NCI-H1930 (cell line): ENCODE measurements around the gene PAQR9.

Experiments
- DNase-seq, 2 experiments: peaks; one replicate each; lab custom pipeline; 2025; lab: John Stamatoyannopoulos, UW

PAQR9 gene

DNA sequence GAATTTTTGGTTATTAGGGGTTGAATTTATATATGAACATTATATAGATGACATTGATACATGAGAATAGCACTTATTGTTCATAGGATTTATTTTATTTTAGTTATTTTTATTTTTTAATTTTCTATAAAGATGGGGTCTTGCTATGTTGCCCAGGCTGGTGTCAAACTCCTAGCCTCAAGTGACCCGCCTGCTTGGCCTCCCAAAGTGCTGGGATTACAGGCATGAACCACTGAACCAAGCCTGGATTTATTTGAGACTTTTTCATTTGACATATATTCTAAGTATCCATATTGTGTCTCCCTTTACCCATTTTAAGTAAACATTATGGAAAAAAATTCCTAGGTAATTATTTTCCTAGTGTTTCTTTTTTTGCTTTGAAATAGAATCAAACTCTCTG, 12.5 kb downstream of the PAQR9 start:
- no peak for DNase-seq

DNA sequence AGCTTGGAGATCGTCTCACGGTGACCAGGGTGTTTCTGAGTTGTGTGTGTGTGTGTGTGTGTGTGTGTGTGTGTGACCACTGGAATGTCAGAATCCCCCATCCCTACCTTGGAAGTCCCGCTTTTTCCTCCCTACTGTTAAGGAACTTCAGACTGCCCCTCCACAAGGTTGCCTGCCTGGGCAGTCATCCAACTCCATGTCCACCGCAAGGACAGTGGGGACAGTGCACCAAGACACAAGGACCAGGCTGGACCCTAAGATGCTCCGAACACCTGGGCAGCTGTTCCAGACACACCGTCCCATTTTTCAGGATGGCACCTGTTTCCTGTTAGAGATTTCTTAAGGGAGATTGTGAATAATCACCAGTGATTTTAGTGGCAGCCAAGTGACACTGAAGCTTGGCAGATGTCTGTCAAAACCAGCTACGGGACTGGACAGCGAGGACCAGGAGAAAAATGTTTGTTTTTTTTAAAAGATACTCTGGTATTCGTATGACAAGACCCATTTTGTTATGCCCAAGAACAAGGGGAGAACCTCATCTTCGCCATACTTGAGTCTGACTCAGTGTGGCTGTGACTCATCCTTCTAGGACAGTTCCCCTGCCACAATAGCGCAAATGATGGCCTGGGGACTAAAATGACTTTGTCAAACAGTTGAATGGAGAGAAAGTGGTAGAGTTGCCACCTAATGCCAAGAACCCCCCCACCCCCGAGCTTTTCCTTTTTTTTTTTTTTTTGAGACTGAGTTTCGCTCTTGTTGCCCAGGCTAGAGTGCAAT, 15.5 kb downstream of the PAQR9 start:
- no peak for DNase-seq

- no peak for DNase-seq
Observed at GRCh38 chr3:142947352-142947751, 16.1 kb downstream of the PAQR9 start.

- DNase-seq, result no peak
Observed at GRCh38 chr3:142946861-142947260, 16.6 kb downstream of the PAQR9 start.

- no peak for DNase-seq
Observed at GRCh38 chr3:142945023-142945422, 18.5 kb downstream of the PAQR9 start.

DNA sequence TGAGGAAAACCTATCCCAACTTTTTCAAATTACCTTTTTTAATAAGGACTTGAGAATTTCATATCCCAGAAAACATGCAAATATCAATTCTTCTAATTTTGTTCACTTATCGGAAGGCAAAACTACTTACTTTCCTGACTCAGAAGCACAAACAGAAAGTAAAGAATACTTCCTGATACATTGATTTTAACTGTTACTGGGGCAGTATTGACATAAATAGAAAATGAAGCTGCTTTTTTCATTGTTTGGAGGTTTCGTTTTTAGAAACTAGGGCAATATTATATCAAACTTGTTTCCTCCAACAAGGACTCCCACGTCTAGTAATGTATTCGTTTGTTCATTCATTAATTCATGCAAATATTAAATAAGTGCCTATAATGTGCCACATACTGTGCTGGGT, 19.1 kb downstream of the PAQR9 start:
- DNase-seq, result no peak

DNA sequence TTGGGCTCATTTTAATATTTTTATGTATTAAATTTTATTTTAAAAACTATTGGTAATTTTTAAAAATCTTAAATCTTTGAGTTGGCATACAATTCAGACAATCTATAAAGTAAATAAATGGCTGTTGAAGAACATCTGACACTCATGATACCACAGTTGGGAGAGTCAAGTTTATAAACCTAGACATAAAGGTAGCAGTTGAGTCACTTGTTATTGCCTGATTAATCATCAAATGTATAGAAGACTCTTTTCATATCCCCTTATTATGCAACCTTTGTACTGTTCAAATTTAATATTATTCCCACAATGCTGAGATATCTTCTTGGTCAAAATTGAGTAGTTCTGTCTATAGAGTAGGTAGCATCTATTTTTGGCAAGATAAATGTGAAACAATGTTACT, 19.6 kb downstream of the PAQR9 start:
- no peak for DNase-seq

GRCh38 chr3:142943349-142943748, 20.1 kb downstream of the PAQR9 start:
- no peak for DNase-seq

- no peak for DNase-seq
Observed at GRCh38 chr3:142941373-142942123, 21.9 kb downstream of the PAQR9 start.

GRCh38 chr3:142940472-142940871, 23.0 kb downstream of the PAQR9 start:
- DNase-seq, result no peak

DNA sequence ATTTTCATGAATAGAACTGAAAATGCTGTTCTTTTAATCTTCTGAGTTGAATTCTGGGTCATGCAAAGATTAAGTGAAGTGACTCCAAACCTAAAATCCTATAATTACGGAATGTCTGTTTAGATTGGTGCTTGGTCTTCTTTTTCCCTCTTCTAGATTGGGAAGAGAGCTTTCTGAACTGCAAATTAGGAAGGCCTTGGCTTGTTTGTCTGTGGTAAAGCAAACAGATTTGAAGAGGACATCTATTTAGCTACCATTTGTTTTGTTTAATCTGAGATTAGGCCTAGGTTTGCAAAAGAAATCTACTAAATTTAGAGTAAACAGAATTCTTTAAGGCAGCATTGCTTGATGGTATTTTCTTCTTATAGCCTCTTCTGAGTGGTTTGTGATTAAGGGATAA, 23.5 kb downstream of the PAQR9 start:
- peak; percentile 7 to 36 for DNase-seq

DNA sequence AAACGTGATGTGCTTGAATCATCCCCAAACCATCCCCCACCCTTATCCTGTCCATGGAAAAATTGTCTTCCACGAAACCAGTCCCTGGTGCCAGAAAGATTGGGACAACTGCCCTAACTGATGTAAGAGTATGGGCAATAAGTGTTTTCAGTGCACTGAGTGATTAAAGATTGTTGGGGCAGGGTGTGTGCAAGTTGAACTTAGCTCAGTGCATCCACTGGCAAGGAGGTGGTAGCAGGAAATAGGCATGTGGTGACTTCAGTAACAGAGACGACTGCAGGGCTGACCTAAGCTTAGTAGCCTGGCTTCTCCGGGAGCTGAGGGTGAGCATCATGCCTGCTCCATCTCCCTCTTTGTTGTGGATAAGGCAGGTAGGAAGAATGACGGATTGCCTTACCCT, 27.5 kb downstream of the PAQR9 start:
- DNase-seq, result no peak

DNA sequence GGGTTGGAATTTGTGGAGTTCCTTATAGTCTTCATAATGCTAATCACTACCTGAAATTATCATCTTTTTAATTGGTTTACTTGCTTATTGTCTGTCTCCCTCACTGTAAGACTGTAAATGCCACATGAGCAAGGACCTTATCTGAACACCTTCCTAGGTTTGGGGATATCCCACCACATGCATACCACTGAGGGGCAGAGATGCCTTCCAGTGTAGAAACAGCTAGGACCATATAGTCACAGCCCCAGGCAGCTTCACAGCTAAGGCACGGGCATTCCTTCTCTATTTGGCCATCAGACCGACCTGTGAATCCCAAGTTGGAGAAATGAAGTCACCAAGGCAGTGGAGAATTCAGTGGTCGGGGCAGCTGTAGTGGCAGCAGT, 28.6 kb downstream of the PAQR9 start:
- DNase-seq, result no peak

- DNase-seq, result no peak
Observed at GRCh38 chr3:142934128-142934886, 29.2 kb downstream of the PAQR9 start.

DNA sequence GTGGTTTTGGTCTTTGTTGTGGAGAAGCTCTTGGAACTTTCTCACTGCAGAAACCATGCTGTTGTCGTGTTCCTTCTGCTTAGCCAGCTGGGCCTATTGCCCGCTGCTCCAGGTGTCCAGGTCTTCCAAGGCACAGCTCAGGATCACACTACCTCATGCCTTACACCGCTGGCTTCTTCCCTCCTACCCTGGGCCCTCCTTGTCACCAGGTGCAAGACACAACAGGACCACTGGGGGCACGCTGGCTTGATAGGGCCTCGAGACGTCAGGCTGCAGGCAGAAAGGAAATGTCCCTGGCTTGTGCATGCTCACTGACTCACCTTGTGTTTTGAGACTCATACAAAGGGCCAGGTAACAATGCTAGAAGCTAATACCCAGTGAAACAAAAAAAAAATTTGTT, 32.3 kb downstream of the PAQR9 start:
- DNase-seq, result no peak

DNA sequence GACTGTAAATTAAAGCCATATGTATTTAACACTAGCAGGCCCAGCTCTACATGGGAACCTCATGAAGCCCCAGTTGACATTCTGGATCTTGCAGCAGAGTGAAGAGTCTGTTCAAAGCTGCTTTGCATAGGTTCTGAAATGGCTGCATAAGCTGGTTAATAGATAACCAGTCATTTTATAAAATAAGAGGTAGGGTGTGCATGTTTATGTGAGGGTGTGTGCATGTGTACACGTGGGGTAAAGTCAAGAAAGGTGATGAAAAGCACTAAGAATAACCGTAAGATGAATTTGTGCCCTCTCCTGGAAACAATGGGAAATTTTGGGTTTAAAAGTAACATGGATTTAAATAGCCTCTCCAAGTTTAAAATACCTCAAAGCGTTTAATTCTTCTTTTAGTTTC, 33.0 kb downstream of the PAQR9 start:
- DNase-seq, result no peak

- no peak for DNase-seq
Observed at GRCh38 chr3:142929890-142930289, 33.6 kb downstream of the PAQR9 start.

DNA sequence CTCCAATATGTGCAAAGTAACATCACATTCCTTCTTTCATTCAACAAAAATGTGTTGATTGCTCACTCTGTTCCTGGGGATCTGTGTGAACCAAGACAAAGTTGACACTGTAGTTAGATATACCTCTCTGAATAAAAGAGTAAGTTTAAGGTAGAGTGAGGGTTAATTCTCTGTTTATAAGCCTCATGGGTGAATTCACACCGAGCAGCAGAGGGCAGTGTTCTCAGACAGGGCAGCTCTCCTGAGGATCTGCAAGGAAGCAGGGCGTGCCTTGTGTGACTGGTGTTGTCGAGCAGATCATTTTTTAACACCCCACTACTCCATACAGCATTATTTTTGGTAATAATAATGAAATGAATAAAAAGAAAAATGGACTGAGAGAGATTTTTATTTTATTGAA, 34.4 kb downstream of the PAQR9 start:
- DNase-seq, result no peak

DNA sequence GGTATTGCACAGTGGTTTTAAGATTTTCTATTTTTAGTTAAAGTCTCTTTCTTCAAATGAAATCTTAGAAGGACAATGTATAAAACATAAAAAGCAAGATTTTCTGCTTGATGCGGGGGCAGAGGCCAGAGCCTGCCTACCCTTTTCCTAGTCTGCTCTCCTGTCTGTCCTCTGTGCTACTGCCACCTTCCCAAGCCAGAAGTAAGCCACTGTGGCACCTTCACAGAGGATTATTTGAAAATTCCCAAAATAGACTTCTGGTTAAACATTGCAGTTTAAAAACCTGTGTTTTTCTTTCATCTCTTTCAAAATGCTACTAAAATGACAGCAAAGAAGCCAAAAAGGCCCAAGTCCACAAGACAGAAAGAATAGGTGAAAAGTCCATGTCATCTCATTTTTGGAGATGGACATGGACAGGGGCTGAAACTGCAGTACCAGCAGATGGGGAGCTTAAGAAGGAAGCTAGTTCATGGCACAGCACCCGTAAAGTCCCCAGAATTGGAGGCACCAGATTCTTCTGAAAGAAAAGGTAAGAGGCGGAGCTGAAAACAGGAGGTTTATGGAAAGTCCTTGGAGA, 37.0 kb downstream of the PAQR9 start:
- no peak for DNase-seq

DNA sequence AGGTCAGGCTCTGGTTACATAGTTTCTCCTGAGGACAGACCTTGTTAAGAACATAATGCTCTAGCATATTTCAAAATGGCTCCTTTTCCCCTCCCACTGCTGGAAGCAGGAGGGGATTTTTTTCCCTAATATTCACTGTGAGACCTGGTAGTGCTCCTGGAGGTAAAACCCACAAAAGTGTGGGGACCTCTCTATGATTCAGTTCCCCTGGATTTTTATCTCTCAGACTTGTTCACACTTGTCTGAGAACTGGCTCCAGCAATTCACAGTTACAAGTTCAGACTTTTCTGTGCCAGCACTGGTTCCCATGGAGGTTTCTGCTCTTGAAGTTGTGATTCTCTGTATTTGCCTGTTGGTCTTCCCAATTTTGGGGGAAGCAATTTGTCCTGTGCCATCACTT, 38.3 kb downstream of the PAQR9 start:
- DNase-seq, result no peak

GRCh38 chr3:142923694-142924093, 39.8 kb downstream of the PAQR9 start:
- no peak for DNase-seq

DNA sequence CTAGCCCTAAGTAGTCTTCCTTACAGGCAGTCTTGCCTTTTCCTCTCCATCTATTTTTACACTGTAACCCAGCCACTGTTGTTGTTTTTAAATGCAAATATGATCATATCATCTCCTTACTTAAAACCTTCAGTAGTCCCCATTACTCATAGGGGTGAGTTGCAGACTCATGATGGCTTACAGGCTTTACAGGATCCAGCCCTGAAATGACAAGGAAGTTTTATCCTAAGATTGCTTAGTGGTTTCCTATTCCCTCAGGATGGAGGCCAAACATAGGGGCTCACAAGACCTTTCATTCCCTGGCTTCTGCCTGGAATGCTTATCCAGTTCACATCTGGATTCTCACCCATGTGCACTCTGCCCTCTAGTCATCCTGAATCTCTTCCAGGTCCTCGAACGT, 46.9 kb downstream of the PAQR9 start:
- no peak for DNase-seq

- no peak for DNase-seq
Observed at GRCh38 chr3:142915636-142916035, 47.8 kb downstream of the PAQR9 start.
